Pulmonary artery endothelial cell (primary cell): Measurements from ENCODE around the gene NSMCE4A. TPM values are rescaled to one million over a fixed set of nuclear protein-coding genes. Genes with fewer than 3 reads are reported as not detected.
A peak's percentile ranks its signal among the peaks of the same experiment; 100 is the strongest.
"Not testable (repeated sequence)": the region's sequence is repeated elsewhere in the genome, so short reads cannot be mapped to it uniquely, and the experiment has no call there.

Experiments used
- DNase-seq: peaks from one replicate; pipeline ENCODE4 v3.0.0-alpha.2; 2011; ENCODE audit warnings: low read depth, low spot score
- total RNA-seq: library from RNA; depleted of rRNA; stranded (reverse); fragments of >200 nt; gene quantifications from 2 replicates; pipeline ENCODE4 v1.2.3, GENCODE V29; 2014

The NSMCE4A gene
- total RNA-seq, 1 donor from 2014 or later, result 42.0 TPM

DNA sequence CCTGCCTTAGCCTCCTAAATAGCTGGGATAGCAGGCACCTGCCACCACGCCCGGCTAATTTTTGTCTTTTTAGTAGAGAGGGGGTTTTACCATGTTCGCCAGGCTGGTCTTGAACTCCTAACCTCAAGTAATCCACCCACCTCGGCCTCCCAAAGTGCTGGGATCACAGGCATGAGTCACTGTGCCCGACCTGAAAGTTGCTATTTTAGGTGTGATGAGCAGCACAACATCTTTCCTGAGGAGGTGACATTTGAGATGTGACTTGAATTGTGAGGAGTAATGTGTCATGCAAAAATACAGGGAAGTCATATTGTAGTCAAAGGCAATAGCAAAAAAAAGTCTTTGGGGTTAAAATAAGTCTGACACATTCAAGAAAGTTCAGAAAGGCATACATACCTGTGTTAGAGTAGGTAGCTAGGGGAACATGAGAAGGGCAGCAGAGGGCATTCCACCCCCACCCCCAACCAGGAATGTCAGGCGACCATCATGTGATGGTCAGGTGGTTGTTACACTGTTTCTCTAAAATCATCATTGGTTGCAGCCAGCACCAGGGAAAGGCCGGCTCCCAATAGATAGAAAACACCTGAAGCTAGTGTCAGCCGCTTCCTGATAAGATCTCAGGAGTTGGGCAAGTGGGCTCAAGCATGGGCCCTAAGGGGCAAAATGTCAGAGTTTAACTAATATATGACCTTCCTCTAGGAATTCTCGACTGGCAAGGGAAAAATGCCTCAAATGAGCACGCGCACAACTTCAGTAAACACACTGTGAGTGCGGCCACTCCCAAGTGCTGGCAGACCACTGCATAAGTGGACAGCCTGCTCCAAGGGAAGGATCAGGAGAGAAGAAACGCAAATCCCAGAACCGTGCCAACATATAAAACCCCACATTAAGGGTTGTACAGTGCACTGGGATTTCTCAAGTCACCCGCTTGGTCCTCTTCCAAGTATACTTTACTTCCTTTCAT, 13.6 kb upstream of the NSMCE4A start, which contains the start of gene TACC2:
Gene TACC2 (plus strand): TSS at position 803 of the 964 bp plus-strand sequence. CDS start 32,819 bp downstream, outside the sequence.
- no peak for DNase-seq

DNA sequence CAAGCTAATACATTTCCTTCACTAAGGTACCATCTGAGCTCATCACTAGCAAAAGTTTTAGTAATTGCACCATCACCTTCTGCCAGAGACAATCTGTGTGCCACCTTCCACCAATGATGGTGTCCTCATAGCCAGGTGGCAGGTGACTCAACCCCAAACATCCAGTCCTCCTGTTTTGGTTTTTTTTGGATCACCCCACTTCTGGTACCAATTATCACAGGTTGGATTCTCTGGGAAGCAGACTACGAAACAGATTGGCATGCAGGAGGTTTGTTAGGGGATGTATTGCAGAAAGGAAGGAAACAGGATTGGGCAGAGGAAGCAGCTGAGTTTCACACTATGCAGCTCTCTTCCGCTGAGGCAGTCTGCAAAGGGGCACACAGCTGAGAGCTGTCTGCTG, 9.4 kb upstream of the NSMCE4A start:
- DNase-seq, result no peak

DNA sequence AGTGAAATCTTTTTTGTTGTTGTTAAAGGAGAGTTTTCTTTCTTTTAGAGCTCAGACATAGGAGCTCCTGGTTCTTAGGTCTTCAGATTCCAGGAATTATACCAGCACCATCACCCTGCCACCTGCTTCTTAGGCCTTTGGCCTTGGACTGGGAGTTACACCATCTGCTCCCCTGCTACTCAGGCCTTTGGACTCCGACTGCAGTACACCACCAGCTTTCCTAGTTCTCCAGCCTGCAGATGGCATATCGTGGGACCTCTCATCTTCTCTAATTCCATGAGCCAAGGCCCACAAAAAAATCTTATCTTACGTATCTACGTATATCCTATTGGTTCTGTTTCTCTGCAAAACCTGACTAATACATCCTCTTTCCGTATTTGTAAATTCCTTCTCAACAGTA, 8.8 kb upstream of the NSMCE4A start:
- DNase-seq, result no peak

DNA sequence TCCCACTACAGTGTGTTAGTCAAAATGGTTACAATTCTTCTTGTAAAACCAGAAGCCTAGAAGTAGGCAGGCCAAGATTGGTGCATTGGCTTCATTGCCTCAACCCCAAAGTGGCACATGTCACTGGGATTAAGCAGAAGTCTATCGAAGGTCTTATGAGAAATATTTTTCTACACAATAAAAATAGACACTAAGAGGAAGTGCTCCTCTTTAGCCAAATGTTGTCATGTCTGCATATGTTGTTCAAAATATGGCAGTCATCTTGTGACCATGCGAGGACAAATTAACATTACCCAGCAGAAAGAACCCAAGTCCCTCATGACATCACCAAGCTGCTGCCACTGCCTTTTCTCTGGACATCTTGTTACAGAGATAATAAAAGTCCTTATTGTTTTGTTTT, 6.3 kb upstream of the NSMCE4A start:
- DNase-seq, result no peak

DNA sequence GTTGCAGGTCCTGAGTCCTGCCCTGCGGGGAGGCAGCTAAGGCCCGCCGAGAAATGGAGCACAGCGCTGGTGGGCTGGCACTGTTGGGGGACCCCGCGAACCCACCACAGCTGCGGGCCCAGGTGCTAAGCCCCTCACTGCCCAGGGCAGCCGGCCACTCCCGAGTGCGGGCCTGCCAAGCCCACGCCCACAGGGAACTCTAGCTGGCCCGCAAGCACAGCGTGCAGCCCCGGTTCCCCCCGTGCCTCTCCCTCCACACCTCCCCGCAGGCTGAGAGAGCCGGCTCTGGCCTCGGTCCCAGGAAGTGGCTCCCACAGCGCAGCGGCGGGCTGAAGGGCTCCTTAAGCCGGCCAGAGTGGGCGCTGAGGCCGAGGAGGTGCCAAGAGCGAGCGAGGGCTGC, 3.5 kb upstream of the NSMCE4A start:
- no peak for DNase-seq

DNA sequence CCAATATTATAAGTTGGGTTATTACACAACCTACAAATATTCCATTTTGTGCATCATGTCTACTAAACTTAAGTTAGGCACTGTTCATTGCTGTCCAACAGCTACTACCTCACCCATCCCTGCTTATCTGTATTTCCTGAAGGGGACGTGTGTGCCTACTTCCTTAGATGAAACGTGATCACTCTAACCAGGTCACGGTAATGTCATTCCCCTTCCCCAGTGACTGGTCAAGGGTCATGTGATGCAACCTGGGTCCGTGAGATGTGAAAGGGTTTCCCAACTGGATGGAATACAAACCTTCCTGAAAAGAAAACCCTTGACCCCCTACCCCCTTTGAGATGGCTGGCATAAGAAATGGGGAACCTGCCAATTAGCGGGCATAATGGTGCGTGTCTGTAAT, 1.6 kb upstream of the NSMCE4A start:
- DNase-seq, result no peak

DNA sequence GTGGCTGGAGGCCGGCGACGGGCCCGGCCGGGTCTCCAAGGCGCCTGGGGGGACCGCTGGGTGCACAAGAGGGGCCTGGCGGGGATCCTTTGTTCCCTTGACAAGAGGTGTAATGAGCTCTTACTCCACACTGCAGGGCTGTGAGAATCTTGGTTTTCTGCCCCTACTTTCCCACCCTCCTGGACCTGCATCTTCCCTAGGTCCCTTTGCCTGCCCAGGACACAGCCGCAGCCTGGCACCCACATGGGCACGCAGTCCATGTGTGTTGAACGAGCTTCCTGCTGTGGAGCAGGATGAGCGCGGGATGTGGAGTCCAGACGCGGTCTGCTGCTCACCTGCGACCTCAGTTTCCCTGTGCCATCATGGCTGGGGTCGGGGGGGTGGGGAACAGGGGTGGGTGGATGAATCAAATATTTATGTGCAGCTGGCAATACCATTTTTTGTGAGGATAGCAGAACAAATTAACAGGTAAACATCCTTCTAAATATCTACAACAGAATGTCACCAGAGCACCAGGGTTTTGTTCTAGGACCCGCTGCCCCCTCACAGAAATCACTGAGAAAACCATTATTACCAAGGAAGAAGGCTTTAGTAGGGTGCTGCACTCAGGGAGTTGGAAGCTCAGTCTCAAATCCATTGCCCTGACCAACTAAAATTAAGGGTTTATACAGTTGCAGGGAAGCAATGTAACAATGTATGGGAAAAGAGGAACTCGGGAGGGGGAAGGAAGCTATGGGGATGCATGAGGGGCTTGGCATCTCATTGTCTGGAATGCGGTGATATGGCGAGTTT, 474 bp upstream of the NSMCE4A start:
- DNase-seq, result no peak

DNA sequence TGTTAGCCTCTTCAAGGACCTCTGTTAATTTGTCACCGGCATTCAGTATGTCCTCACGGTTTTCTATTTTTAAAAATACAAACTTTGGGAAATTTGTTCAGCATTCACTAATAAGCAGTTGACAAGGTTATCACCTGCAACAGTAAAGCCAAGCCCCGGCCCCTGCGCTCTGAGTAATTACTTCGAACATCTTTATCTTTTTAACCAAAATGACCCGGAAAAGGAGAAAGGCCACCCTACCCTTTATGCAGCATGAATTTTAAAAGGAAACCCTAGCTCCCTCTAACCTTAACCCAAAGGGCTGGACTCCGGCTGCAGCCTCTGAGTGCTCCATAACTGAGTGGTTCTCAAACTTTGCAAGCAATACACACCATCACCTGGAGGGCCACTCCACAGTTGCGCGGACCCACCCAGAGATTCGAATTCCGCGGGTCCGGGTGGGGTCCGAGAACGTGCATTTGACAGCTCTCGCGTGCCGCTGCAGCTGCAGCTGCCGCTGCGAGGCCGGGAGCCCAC, 940 bp downstream of the NSMCE4A start:
- no peak for DNase-seq

DNA sequence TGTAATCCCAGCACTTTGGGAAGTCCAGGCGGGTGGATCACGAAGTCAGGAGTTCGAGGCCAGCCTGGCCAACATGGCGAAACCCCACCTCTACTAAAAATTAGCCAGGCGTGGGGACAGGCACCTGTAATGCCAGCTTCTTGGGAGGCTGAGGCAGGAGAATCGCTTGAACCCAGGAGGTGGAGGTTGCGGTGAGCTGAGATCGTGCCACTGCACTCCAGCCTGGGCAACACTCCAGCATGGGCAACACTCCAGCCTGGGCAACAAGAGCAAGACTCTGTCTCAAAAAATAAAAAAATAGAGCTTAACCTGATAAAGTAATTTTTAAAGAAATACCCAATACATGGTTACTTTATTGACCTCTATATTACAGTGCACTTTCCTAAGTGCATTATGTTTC, 5.9 kb downstream of the NSMCE4A start:
- DNase-seq, result not testable (repeated sequence)

DNA sequence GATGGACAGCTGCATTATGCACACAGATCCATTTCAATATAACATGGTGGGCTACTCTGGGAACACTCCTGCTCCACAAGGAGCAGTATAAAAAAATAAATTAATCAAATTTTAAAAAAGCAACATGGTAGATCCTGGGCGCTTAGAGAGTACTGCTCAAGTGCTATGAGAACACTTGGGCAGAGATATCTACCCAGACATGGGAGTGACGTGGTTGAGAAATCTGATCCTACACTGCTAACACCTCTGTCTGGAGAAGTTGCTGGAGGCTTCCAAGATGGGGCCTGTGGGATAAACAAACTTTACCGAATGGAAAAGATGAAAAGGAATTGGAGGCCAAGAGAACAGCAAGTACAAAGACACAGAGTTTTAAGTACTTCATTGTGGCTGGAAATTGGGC, 9.0 kb downstream of the NSMCE4A start:
- DNase-seq, result no peak

DNA sequence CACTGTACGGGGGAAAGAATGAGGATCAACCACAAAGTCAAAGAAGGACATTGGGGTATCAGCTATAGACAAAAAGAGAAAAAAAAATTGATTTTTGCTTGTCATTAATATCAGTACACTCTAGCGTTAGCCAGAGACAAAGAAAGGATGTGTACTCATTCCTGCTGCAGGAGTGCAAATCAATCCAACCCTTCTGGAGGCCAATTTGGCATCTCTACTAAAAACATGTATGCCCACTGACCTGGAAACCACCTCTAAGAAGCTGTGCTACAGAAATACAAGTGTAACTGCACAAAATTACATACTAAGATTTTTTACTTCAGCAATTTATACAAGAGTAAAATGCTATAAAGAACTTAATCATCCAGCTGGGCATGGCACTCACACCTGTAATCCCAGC, 13.6 kb downstream of the NSMCE4A start:
- DNase-seq, result no peak

DNA sequence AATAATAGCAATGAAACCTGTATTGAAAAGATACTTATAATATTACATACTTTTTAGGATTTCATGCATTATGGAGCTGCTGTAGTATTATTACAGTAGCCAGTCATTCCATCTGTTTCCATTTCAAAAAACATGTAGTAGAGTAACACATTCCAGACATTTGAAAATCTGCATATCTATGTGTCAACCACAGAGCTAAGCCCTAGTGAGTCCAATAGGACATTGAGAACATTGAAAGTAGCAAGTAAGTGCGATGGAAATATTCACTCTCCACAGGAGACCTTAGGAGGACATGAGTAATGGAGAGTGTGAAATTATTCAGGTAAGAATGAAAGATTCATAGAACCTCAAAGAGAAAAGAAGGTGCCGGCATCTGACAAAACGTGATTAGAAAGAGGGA, 15.3 kb downstream of the NSMCE4A start:
- DNase-seq, result no peak

DNA sequence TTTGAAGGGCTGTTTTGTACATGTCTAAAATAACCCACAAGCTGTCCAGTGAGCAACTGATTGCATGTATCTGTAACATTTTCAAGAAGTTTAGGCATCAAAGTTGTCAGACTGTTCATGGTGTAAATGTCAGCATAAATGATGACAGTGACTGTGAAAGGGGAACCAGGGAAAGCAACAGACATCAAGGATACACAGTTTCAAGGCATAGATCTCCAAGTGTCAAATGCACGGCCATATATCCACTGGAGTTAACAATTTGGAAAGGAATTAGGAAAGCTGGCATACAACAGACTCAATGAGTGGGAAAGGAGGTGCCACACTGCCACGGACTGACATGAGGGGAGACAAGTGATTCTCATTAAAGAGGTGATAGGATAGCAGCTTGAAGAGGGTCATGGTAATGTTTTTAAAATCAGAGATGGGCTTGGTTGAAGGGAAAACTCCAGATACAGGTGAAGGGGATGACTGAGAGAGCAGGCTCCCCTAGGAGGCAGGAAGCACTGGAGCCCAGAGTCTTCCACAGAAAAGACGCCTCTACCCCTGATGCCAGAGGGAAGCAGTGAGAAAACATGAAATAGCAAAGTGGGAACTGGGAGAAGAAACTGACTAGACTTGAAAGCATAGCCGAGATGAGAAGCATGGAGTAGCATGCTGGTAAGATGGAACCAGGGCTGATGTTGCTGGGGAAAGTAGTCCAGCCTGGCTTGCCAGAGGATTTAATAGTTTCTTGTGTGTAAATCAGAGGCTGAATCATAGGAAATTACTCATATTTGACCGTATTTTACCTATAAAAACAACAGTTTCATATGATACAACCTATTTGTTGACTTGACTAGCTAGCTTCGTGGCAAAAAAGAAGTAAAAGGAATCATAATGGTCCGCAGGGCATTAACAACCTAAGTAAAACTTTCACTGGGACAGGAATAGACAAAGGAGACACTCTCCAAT, 18.6 kb downstream of the NSMCE4A start:
- DNase-seq, result peak; percentile 59

DNA sequence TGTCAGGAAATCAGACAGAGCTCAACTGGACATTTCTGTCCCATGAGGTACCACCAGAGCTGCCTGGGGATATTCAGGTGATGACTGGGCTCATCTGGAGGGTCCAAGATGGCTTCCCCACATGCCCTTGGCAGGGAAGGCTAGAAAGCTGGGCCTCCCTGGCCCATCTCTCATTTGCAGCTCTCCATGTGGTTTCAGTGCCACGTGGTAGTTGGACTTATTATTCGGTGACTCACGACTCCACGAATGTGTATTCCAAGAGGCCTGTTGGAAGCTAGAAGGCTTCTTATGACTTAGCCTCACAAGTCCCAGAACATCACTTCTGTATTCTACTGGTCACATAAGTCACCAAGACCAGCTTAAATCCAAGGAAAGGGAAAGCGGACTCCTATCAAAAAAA, 22.8 kb downstream of the NSMCE4A start:
- no peak for DNase-seq

DNA sequence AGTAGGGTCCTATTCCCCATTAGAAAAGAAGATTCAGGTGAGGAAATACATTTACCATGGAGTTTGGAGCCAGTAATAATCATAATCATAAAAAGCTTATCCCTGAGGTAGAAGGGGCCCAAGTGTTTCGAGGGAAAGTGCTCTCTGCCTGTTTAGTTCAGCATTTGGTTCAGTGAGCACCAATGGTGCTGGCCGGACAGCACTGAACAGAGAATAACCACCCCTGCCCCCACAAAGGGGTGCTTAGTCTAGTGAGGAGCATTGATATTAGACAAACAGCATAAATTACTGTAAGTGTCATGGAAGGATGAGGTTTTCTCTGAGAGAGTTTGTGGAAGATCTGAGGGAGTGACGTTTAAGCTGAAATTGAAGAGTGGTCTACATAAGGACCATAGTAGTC, 25.6 kb downstream of the NSMCE4A start:
- DNase-seq, result no peak

DNA sequence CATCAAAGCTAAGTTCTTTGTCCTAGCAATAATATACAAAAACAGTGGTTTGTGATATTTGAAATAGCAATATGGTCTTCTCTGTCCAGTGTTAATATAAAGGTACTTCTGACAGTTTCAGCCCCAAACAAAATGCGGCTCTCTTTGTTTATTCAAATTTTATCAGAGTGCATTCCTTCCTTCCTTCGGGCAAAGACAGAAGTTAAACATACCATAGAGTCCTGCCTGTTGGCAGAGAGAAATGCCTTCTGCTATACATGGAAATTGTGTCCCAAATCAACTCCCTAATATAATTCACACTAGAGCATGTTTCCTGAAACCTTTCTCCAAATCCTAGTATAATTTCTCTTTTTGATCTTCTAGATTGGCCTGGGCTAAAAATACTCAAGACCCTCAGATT, 26.0 kb downstream of the NSMCE4A start:
- no peak for DNase-seq

DNA sequence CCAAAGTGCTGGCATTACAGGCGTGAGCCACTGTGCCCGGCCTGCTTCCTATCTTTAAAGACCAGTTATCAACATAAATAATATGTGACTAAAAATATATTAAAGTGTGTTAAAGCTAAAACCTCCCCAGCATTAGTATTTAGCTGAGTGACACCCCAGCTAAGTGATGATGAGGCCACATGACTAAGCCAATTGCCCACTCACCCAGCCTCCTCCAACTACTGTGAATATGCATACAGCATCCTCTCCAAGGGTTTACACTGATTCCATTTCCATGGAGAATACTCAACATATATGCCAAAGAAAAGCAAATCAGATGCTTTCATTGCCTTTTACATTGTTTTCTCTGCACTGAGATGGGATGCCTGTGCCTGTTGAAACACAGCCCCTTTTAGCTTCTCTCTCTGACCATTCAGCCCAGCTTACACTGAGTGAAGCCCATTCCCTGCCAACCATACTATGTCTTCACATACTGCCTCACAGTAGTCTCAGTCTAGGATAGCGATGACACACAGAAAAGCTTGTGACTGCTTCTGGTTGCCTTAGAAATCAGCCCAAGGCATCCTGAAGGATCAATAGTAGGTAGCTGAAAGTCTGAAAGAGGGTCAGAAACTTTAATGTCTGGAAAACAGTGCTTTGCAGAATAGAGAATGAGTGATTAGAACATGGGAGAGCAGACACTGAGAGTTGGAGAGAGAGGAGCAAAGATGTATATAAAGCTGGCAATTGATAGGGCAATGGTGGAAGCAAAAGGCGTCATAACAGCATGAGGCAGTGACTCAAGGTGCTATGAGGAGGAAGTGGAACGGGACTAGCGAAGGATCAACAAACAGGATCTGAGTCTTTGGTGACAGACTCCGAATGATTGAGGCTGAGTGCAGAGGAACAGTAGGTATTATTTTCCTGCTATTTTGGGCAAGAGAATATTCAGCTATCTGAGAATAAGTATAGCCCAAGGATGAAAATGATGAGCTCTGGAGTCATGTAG, 27.4 kb downstream of the NSMCE4A start:
- DNase-seq, result no peak

DNA sequence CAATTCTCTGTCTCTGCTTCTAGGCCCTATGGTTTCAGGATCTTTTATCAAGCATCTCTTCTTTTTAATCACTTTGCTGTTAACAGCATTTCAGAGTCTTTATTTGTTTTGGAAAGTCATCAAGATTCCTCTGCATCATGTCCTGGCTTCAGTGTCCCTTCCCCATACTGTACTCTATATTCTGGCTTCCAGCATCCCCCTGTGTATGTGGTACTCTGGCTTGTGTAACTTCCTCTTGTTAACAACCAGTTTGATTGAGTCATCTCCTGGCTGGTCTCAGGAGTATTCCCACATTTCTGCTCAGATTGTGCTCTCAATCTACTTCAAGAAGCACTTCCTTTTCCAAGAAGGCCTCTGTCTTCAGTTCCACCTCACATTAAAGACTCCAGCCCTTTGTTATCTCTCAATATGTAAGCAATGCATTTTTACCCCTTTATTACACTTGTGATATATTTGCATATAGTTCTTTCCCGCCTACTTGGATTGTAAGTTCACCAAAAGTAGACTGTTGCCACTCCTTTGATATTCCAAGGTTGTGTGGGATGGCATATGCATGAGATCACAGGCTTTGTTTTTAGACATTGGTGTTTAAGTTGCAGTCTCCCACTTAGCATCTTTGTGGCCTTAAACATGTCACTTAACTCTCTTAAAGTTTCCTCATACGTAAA, 32.1 kb downstream of the NSMCE4A start:
- DNase-seq, result peak; percentile 86

DNA sequence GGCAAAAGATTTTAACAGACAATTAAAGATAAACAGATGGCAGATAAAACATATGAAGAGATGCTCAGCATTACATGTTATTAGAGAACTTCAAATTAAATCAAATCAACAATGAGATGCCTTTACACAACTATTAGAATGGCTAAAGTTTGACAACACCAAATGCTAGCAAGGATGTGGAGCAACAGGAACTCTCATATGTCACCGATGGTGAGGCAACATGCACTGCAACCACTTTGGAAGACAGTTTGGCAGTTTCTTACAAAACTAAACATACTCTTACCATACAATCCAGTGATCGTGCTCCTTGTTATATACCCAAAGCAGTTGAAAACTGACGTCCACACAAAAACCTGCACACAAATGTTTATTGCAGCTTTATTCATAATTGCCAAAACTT, 33.5 kb downstream of the NSMCE4A start:
- no peak for DNase-seq
